Tibial nerve (tissue), 4 donors: ENCODE results near the gene RASAL1. TPM values are rescaled to one million over a fixed set of nuclear protein-coding genes. Genes with fewer than 3 reads are reported as not detected.

Experiments
- DNase-seq, 2 donors: peaks; one replicate each; pipeline ENCODE4 v3.0.0-alpha.2; 2019; ENCODE audit warnings: low spot score in 2 of 2
- H3K27ac ChIP-seq, 4 donors: fragments of 200-600 bp; sonication (generic) in 3 of 4; one replicate each; pipeline ENCODE4 v1.5.1; 2017 to 2019; ENCODE audit warnings: mild to moderate bottlenecking in 1 of 4
- H3K27me3 ChIP-seq, 2 donors: fragments of 200-600 bp; sonication (generic) in 1 of 2; one replicate each; pipeline versions ENCODE4 v1.5.1 to v1.6.0; 2017 to 2019
- H3K36me3 ChIP-seq, 3 donors: fragments of 200-600 bp; sonication (generic); one replicate each; pipeline ENCODE4 v1.5.1; 2018 to 2019
- H3K4me1 ChIP-seq, 4 donors: fragments of 200-600 bp; sonication (generic) in 3 of 4; one replicate each; pipeline ENCODE4 v1.5.1; 2017 to 2019
- H3K4me3 ChIP-seq, 4 donors: fragments of 200-600 bp; sonication (generic) in 3 of 4; one replicate each; pipeline ENCODE4 v1.5.1; 2017 to 2019; ENCODE audit warnings: mild to moderate bottlenecking in 1 of 4, moderate library complexity in 1 of 4
- H3K9me3 ChIP-seq, 4 donors: fragments of 200-600 bp; sonication (generic) in 3 of 4; one replicate each; pipeline ENCODE4 v1.5.1; 2017 to 2019
- EP300 ChIP-seq, 2 donors: sonication (generic); formaldehyde crosslinking; IDR thresholded peaks; one replicate each; pipeline ENCODE4 v1.6.1; 2017; ENCODE audit warnings: antibody characterized with exemption in 2 of 2, mild to moderate bottlenecking in 1 of 2
- POLR2A ChIP-seq, 2 donors: fragments of 450-650 bp; IDR thresholded peaks; one replicate each; pipeline ENCODE4 v1.6.1; 2017; ENCODE audit warnings: antibody characterized with exemption in 2 of 2, mild to moderate bottlenecking in 2 of 2, moderate library complexity in 2 of 2
- WGBS, 2 donors: methylation state at CpG; one replicate each; pipeline ENCODE4 v1.1.5; 2018; 5-methylcytosine and 5-hydroxymethylcytosine counted together
- total RNA-seq, 4 donors: library from RNA; depleted of rRNA; stranded (reverse); fragments of >200 nt; gene quantifications; one replicate each; pipeline ENCODE4 v1.1.0, GENCODE V29; 2016
- TF ChIP-seq, protein P1 (sequence below), 5 experiments: fragments of 200-600 bp in 3 of 5; fragments of 450-650 bp in 2 of 5; sonication (generic) in 3 of 5; IDR thresholded peaks; one replicate each; pipeline ENCODE4 v1.5.1; 2016 to 2019; ENCODE audit warnings: antibody characterized with exemption in 5 of 5, mild to moderate bottlenecking in 3 of 5, moderate library complexity in 2 of 5

Gene RASAL1
- total RNA-seq, 4 donors from 2014 or later, result 0.87 to 5.2 (median 3.3) TPM

DNA sequence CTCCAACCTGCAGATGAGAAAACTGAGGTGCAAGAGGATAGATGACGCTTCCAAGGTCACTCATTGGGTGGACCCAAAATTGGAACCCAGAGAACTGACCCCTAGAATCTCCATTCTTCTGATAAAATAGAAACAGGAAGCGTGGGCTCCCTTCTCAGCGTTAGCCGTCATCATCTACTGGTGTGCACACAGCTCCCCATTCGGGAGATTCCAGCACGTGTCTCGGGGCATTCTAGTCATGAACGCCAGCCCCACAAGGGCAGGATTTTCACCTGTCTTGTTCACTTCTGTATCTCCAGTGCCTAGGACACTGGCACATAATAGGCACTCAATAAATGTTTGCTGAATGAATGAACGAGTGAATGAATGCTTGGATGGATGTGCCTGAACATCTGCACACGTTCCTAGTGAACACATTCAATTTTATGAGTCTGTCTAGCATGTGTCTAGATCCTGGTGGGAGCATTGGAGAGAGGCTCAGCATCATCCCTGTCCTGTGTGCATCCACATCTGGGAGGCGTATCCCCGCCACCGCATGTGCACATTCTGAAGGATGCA, 30.5 kb downstream of the RASAL1 start:
- H3K4me1 ChIP-seq, result peaks cover 0 to 5% (median 0%) of the 10 kb centered on the region in 4 donors
- H3K36me3 ChIP-seq, result no peaks in the 10 kb centered on the region
- TF ChIP-seq, protein P1, sequence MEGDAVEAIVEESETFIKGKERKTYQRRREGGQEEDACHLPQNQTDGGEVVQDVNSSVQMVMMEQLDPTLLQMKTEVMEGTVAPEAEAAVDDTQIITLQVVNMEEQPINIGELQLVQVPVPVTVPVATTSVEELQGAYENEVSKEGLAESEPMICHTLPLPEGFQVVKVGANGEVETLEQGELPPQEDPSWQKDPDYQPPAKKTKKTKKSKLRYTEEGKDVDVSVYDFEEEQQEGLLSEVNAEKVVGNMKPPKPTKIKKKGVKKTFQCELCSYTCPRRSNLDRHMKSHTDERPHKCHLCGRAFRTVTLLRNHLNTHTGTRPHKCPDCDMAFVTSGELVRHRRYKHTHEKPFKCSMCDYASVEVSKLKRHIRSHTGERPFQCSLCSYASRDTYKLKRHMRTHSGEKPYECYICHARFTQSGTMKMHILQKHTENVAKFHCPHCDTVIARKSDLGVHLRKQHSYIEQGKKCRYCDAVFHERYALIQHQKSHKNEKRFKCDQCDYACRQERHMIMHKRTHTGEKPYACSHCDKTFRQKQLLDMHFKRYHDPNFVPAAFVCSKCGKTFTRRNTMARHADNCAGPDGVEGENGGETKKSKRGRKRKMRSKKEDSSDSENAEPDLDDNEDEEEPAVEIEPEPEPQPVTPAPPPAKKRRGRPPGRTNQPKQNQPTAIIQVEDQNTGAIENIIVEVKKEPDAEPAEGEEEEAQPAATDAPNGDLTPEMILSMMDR (IDR thresholded peaks at IDR 0.05), result no peak
- TF ChIP-seq EP300 (IDR thresholded peaks at IDR 0.05), result no peak
- TF ChIP-seq POLR2A (IDR thresholded peaks at IDR 0.05), result no peak
- no peak overlapping the region for H3K27ac ChIP-seq
- no peaks in the 10 kb centered on the region for H3K9me3 ChIP-seq
- H3K4me3 ChIP-seq, result no peak overlapping the region
- DNase-seq, result no peak
- 77 to 80% methylated on average over 13 of the region's 13 CpGs for WGBS, 2 donors
- H3K27me3 ChIP-seq, result peaks cover 0 to 22% of the 10 kb centered on the region in 2 donors

DNA sequence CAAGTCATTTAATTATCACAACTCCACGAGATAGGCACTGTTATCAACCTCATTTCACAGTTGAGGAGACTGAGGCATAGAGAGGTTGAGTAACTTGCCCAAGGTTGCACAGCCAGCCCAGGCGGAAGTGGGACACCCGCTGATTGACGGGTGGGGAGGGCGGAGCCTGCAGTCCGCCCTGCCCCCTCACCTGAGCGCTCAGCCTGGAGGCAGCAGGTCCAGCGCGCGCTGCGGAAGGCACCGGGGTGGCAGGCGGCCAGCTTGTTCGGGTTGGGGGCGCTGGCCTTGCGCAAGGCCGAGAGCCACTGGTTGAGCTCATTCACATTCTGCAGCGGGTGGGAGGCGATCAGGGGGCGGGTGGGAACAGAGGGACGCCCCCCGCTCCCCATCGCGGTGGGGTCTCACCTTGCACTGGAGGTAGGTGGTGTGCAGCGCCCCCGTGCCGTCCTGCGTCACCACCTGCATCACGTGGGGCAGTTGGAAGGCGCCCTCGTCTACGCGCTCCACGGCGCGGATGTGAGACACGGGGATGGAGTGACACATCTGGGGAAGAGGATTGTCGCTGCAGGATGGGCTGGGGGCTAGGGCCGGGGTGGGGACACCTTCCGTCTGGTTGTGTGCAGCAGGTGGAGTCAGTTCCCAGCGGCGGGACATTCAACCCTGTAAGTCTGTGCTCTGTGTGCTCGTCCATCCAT, 31.7 kb downstream of the RASAL1 start:
- TF ChIP-seq POLR2A (IDR thresholded peaks at IDR 0.05) (no peak), EP300 (IDR thresholded peaks at IDR 0.05) (no peak)
- TF ChIP-seq, protein P1 (IDR thresholded peaks at IDR 0.05), result no peak
- Histone ChIP-seq H3K27ac (no peak overlapping the region), H3K9me3 (no peaks in the 10 kb centered on the region), H3K27me3 (peaks cover 0 to 28% of the 10 kb centered on the region in 2 donors), H3K4me1 (peaks cover 0 to 5% (median 0%) of the 10 kb centered on the region in 4 donors), H3K36me3 (no peaks in the 10 kb centered on the region), H3K4me3 (peak overlapping the region in 1 of 4 donors; percentile 12)
- DNase-seq, result no peak
- WGBS, 2 donors, result 6% methylated on average over 38 to 39 of the region's 43 CpGs

DNA sequence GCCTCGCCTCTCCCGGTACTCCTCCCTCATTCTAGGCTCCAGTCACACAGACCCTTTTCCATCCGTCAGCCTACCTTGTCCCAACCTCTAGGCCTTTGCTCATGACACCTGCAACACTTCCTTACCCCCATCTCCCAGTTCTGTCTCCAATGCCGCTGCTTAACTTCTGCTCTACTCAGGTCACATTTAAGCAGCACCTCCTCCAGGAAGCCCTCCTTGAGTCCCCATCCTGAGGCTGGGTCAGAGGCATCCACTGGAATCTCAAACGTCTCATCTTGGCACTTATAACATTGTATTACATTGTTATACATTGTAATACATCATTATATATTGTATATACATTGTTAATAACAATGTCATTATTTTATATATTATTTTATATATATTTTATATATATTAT, 32.8 kb downstream of the RASAL1 start:
- 77 to 86% methylated on average over 5 of the region's 5 CpGs for WGBS, 2 donors
- Histone ChIP-seq H3K36me3 (no peaks in the 10 kb centered on the region), H3K27me3 (peaks cover 0 to 28% of the 10 kb centered on the region in 2 donors), H3K4me3 (no peak overlapping the region), H3K4me1 (peaks cover 0 to 14% (median 2%) of the 10 kb centered on the region in 4 donors), H3K27ac (no peak overlapping the region), H3K9me3 (no peaks in the 10 kb centered on the region)
- no peak for DNase-seq
- TF ChIP-seq POLR2A (IDR thresholded peaks at IDR 0.05) (no peak), EP300 (IDR thresholded peaks at IDR 0.05) (no peak)
- TF ChIP-seq, protein P1 (IDR thresholded peaks at IDR 0.05), result no peak

DNA sequence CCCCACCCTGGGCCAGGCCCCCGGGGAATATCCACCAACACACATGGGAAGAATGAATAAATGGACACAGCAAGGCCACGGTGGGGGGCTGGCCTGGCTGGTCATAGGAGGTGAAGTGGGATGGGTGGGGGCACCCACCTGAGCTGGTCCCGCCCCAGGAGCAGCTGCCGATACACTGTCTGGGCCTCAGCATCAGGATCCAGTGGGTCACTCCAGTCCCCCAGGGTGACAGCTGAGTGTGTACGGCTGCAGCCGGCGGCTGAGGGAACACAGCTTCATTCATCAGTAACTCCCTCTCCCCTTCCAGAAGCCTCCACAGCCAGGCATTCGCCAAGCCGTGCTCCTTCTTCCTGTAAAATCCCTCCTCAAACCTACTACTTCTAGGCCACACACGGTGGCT, 33.8 kb downstream of the RASAL1 start:
- no peak overlapping the region for H3K27ac ChIP-seq
- H3K27me3 ChIP-seq, result peaks cover 0 to 28% of the 10 kb centered on the region in 2 donors
- H3K4me3 ChIP-seq, result no peak overlapping the region
- 38 to 57% methylated on average over 10 of the region's 10 CpGs for WGBS, 2 donors
- peaks cover 0 to 22% (median 2%) of the 10 kb centered on the region in 4 donors for H3K4me1 ChIP-seq
- no peaks in the 10 kb centered on the region for H3K36me3 ChIP-seq
- TF ChIP-seq, protein P1 (IDR thresholded peaks at IDR 0.05), result no peak
- TF ChIP-seq EP300 (IDR thresholded peaks at IDR 0.05) (no peak), POLR2A (IDR thresholded peaks at IDR 0.05) (no peak)
- DNase-seq, result no peak
- no peaks in the 10 kb centered on the region for H3K9me3 ChIP-seq

DNA sequence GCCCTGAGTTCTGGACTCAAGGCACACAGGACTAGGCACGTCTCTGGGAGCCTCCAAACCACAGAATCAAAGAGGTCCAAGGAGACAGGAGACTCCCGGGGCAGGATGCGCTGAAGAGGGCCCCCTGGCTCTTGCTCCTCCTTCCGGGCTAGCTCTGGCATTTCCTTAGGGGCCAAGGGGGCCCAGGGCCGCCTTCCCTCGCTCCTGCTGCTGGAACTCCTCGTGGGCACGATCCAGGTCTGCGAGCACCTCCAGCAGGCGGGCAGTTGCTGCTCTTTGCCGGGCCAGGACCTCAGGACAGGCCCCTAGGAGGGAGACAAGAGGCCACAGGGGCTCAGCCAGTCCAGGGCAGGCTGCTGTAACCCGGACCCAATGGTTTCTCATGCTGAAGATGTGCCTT, 35.8 kb downstream of the RASAL1 start:
- Histone ChIP-seq H3K36me3 (no peaks in the 10 kb centered on the region), H3K27me3 (peaks cover 0 to 28% of the 10 kb centered on the region in 2 donors), H3K4me3 (no peak overlapping the region), H3K9me3 (no peaks in the 10 kb centered on the region), H3K27ac (no peak overlapping the region), H3K4me1 (peaks cover 0 to 22% (median 2%) of the 10 kb centered on the region in 4 donors)
- TF ChIP-seq, protein P1 (IDR thresholded peaks at IDR 0.05), result no peak
- no peak for TF ChIP-seq EP300 (IDR thresholded peaks at IDR 0.05)
- TF ChIP-seq POLR2A (IDR thresholded peaks at IDR 0.05), result no peak
- no peak for DNase-seq
- WGBS, 2 donors, result 49 to 55% methylated on average over 12 of the region's 12 CpGs
